ENCODE results near the gene PLEKHA1.

GRCh38 chr10:122347170-122347841 lies 27.2 kb upstream of the PLEKHA1 start:
- TF ChIP-seq SIN3A (IDR thresholded peaks at IDR 0.05; ENCODE audit: borderline replicate concordance, insufficient read depth, low read length) (no peak), POLR2AphosphoS5 (IDR thresholded peaks at IDR 0.05; ENCODE audit: low read depth, low read length) (no peak)

Data from PFSK-1 (cell line).